ENCODE measurements around the gene AKR1C4.
"Not testable (repeated sequence)": the region's sequence is repeated elsewhere in the genome, so short reads cannot be mapped to it uniquely, and the experiment has no call there.

AKR1C4 gene

DNA sequence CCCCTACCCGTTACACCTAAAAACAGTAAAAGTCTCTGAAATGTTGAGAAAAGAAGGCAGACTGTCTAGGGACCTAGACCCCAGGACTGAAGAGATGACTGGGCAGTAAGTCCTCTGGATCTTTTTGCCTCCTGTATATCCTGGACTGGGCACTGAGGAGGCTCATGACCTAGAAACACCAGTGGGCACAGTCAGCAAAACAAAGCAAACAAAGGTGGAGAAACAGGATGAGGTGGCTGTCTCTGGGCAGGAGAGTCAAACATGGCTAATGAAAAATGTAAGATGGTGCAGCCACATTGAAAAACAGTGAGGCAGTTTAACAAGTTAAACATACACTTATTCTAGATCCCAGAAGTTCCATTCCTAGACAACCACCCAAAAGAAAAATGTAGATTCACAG, 45.9 kb downstream of the AKR1C4 start:
- no peak overlapping the region for H3K27ac ChIP-seq (ENCODE audit: low read depth, low read length)
- H3K4me1 ChIP-seq (ENCODE audit: control insufficient read depth, insufficient read depth, low read length, unreplicated experiment) = no peaks in the 10 kb centered on the region
- H3K4me3 ChIP-seq (ENCODE audit: low read depth, low read length) = no peak overlapping the region
- H3K79me2 ChIP-seq (ENCODE audit: control insufficient read depth, insufficient read depth, low read length, unreplicated experiment) = no peaks in the 10 kb centered on the region
- H3K36me3 ChIP-seq (ENCODE audit: insufficient read depth, low read length) = no peaks in the 10 kb centered on the region
- no peak overlapping the region for H2AFZ ChIP-seq (ENCODE audit: low read length, unreplicated experiment)
- peaks cover 33% of the 10 kb centered on the region for H3K27me3 ChIP-seq (ENCODE audit: insufficient read depth, low read length)

DNA sequence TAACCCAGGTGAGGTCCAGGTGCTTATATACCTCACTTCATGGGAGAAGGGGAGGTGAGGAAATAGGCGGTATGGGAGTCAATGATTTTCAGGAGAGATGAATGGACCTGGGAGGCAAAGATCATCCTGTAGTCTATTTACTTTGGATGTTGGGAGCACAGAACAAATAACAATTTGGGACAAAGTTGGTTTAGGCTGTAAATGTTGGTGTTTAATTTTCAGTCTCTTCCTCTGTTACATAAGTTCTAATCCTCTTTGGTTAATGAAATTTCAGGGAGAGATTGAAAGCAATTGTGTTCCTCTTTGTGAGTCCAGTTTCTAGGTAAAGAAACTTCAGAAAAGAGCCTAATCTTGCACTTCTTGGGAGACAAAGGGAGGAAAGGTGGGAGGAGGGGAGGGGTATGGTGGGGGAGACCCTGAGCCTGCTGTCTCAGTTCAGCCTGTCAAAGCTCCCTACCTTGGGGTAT, 46.9 kb downstream of the AKR1C4 start:
- Histone ChIP-seq H3K4me1 (ENCODE audit: control insufficient read depth, insufficient read depth, low read length, unreplicated experiment) (no peaks in the 10 kb centered on the region), H3K36me3 (ENCODE audit: insufficient read depth, low read length) (no peaks in the 10 kb centered on the region), H3K27me3 (ENCODE audit: insufficient read depth, low read length) (peaks cover 33% of the 10 kb centered on the region), H3K79me2 (ENCODE audit: control insufficient read depth, insufficient read depth, low read length, unreplicated experiment) (no peaks in the 10 kb centered on the region), H3K27ac (ENCODE audit: low read depth, low read length) (no peak overlapping the region), H2AFZ (ENCODE audit: low read length, unreplicated experiment) (no peak overlapping the region), H3K4me3 (ENCODE audit: low read depth, low read length) (no peak overlapping the region)

DNA sequence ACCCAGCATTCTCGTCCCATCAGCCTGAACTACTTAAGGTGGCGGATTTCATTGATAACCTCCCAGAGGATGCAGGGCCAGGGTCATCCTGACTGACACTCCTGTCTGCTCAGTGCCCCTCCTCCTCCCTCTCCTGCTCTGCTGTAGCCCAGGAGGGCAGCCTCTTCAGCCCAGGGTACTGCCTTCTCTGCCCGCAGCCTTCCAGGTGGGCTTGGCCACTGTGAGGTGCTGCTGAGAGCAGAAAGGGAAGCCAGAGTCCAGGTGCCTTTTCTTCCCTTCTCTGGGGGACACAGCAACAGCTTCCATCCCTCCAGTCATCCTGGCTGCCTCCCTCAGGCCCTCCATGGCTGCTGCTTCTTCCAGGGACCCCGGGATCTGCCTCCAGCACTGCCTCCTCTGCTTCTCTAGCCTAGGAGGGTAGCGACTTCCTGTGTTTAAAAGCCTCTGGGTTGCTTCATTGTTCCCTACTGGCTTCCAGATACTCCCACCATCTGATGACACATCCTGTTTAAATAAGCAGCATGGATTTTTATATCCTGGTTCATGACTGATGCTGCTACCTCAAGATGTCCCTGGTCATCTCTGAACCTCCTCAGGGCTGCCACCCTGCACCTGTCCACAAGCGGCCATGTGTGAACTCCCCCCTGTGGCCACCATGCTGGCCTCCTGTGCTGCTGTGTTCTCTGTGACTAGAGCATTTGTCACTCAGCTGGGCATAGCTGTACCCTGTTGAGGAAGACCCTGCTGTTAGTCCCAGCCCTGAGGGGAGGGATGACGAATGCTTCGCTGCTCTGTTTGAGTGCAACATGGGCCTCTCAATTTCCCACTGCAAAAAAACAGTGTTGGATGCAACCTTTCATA, 55.8 kb downstream of the AKR1C4 start:
- no peak overlapping the region for H2AFZ ChIP-seq (ENCODE audit: low read length, unreplicated experiment)
- H3K27ac ChIP-seq (ENCODE audit: low read depth, low read length) = no peak overlapping the region
- no peaks in the 10 kb centered on the region for H3K79me2 ChIP-seq (ENCODE audit: control insufficient read depth, insufficient read depth, low read length, unreplicated experiment)
- no peak overlapping the region for H3K4me3 ChIP-seq (ENCODE audit: low read depth, low read length)
- no peaks in the 10 kb centered on the region for H3K4me1 ChIP-seq (ENCODE audit: control insufficient read depth, insufficient read depth, low read length, unreplicated experiment)
- H3K36me3 ChIP-seq (ENCODE audit: insufficient read depth, low read length) = no peaks in the 10 kb centered on the region
- H3K27me3 ChIP-seq (ENCODE audit: insufficient read depth, low read length) = peaks cover 8% of the 10 kb centered on the region; the same call in 1 of the 2 replicates

DNA sequence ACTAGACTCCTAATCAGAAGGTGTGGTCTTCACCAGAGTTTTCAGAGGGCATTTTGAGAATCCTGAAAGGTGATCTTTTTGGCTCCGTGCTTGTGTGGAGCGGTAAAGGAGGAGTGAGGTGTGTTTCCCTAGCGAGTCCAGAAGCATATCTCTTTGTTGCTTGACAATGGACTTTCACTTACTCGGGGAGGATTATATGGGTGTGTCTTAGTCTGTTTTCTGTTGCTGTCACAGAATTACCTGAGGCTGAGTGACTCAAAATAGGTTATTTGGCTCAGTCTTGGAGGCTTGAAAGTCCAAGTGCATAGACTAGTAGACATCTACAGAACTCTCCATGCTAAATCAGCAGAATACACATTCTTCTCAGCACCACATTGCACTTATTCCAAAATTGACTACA, 57.9 kb downstream of the AKR1C4 start:
- no peaks in the 10 kb centered on the region for H3K79me2 ChIP-seq (ENCODE audit: control insufficient read depth, insufficient read depth, low read length, unreplicated experiment)
- no peaks in the 10 kb centered on the region for H3K4me1 ChIP-seq (ENCODE audit: control insufficient read depth, insufficient read depth, low read length, unreplicated experiment)
- peaks cover 20% of the 10 kb centered on the region; the same call in 1 of the 2 replicates for H3K27me3 ChIP-seq (ENCODE audit: insufficient read depth, low read length)
- no peaks in the 10 kb centered on the region for H3K36me3 ChIP-seq (ENCODE audit: insufficient read depth, low read length)
- H2AFZ ChIP-seq (ENCODE audit: low read length, unreplicated experiment) = no peak overlapping the region
- no peak overlapping the region for H3K27ac ChIP-seq (ENCODE audit: low read depth, low read length)
- no peak overlapping the region for H3K4me3 ChIP-seq (ENCODE audit: low read depth, low read length)

DNA sequence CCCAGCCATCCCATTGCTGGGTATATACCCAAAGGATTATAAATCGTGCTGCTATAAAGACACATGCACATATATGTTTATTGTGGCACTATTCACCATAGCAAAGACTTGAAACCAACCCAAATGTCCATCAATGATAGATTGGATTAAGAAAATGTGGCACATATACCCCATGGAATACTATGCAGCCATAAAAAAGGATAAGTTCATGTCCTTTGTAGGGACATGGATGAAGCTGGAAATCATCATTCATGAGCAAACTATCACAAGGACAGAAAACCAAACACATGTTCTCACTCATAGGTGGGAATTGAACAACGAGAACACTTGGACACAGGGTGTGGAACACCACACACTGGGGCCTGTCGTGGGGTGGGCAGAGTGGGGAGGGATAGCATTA, 61.1 kb downstream of the AKR1C4 start:
- not testable (repeated sequence) for H2AFZ ChIP-seq (ENCODE audit: low read length, unreplicated experiment); H3K36me3 ChIP-seq (ENCODE audit: insufficient read depth, low read length); H3K4me3 ChIP-seq (ENCODE audit: low read depth, low read length); H3K27ac ChIP-seq (ENCODE audit: low read depth, low read length); H3K4me1 ChIP-seq (ENCODE audit: control insufficient read depth, insufficient read depth, low read length, unreplicated experiment); H3K79me2 ChIP-seq (ENCODE audit: control insufficient read depth, insufficient read depth, low read length, unreplicated experiment)
- peaks cover 31% of the 10 kb centered on the region; the same call in 1 of the 2 replicates for H3K27me3 ChIP-seq (ENCODE audit: insufficient read depth, low read length)

DNA sequence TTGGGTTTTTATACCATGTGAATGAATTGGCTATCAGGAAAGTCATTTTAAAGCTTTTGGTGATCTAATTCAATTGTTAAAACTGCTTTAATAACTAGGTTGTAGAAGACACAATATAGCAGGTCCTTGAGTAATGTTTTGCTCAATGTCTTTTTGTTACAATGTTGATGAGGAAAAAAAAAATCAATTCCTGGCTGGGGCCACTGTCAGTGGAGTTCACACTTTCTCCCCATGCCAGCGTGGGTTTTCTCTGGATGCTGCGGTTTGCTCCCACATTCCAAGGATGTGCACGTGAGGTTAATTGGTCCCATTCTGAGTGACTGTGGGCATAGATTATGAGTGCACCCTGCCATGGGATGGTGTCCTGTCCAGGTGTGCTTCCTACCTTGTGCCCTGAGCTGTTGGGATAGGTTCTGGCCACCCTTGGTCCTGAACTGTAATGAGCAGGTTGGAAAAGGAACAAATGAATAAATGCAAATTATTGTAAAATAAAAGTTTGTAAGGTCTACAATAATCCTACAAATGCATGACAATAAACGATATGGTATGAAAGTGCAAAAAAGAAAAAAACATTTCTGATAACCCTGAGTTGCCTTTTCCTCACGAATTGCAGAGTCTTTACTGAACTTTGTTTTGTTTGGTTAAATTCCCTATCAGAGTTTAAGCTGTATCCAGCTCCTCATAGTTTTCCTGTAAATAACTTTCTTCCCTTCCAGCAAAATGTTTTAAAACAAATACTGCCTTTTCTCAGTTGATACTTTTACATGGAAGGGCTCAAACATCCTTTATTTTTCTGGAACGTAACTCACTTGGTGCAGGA, 62.7 kb downstream of the AKR1C4 start:
- Histone ChIP-seq H3K4me1 (ENCODE audit: control insufficient read depth, insufficient read depth, low read length, unreplicated experiment) (no peaks in the 10 kb centered on the region), H3K79me2 (ENCODE audit: control insufficient read depth, insufficient read depth, low read length, unreplicated experiment) (no peaks in the 10 kb centered on the region), H3K27ac (ENCODE audit: low read depth, low read length) (no peak overlapping the region), H3K36me3 (ENCODE audit: insufficient read depth, low read length) (no peaks in the 10 kb centered on the region), H3K27me3 (ENCODE audit: insufficient read depth, low read length) (peaks cover 30% of the 10 kb centered on the region; the same call in 1 of the 2 replicates), H3K4me3 (ENCODE audit: low read depth, low read length) (no peak overlapping the region), H2AFZ (ENCODE audit: low read length, unreplicated experiment) (no peak overlapping the region)

DNA sequence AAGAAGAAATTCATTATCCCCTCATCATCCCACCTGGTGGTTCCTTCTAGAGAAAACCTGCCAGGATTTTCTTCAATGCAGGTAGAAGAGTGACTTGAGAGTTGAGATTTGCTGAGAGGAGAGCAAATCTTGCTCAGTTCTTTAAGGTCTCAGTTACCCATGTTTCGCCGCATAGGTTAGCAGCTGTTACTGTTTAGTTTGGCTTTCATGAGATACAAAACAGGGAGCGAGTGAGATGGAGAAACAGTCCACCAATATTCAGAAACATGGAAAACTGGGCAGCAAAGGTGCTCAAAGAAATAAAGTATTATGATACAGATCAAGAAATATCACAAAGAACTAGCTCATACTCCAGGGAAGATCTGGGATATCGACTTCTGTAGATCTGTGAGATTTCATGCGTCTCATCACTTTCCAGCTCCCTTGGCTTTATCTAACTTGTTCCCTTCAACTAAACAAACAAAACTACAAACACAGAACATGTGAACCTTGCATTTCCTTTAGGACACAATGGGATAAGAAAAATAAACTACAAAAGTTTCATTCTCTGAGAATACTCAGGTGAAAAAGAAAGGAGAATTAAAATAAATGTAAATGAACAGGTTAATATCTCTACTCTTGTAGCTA, 63.4 kb downstream of the AKR1C4 start:
- Histone ChIP-seq H3K79me2 (ENCODE audit: control insufficient read depth, insufficient read depth, low read length, unreplicated experiment) (no peaks in the 10 kb centered on the region), H2AFZ (ENCODE audit: low read length, unreplicated experiment) (no peak overlapping the region), H3K27ac (ENCODE audit: low read depth, low read length) (no peak overlapping the region), H3K4me1 (ENCODE audit: control insufficient read depth, insufficient read depth, low read length, unreplicated experiment) (no peaks in the 10 kb centered on the region), H3K36me3 (ENCODE audit: insufficient read depth, low read length) (no peaks in the 10 kb centered on the region), H3K4me3 (ENCODE audit: low read depth, low read length) (no peak overlapping the region), H3K27me3 (ENCODE audit: insufficient read depth, low read length) (peaks cover 30% of the 10 kb centered on the region; the same call in 1 of the 2 replicates)

DNA sequence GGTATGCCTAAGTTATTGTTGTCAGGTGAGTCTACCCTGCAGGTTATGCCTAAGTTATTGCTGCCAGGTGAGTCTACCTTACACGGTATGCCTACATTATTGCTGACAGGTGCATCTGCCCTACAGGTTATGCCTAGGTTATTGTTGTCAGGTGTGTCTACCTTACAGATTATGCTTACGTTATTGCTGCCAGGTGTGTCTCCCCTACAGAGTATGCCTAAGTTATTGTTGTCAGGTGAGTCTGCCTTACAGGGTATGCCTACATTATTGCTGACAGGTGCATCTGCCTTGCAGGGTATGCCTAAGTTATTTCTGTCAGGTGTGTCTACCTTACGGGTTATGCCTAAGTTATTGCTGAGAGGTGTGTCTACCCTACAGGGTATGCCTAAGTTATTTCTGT, 64.2 kb downstream of the AKR1C4 start:
- Histone ChIP-seq H2AFZ (ENCODE audit: low read length, unreplicated experiment) (no peak overlapping the region), H3K4me3 (ENCODE audit: low read depth, low read length) (no peak overlapping the region), H3K27me3 (ENCODE audit: insufficient read depth, low read length) (peaks cover 30% of the 10 kb centered on the region; the same call in 1 of the 2 replicates), H3K27ac (ENCODE audit: low read depth, low read length) (no peak overlapping the region), H3K4me1 (ENCODE audit: control insufficient read depth, insufficient read depth, low read length, unreplicated experiment) (no peaks in the 10 kb centered on the region), H3K79me2 (ENCODE audit: control insufficient read depth, insufficient read depth, low read length, unreplicated experiment) (no peaks in the 10 kb centered on the region), H3K36me3 (ENCODE audit: insufficient read depth, low read length) (no peaks in the 10 kb centered on the region)

DNA sequence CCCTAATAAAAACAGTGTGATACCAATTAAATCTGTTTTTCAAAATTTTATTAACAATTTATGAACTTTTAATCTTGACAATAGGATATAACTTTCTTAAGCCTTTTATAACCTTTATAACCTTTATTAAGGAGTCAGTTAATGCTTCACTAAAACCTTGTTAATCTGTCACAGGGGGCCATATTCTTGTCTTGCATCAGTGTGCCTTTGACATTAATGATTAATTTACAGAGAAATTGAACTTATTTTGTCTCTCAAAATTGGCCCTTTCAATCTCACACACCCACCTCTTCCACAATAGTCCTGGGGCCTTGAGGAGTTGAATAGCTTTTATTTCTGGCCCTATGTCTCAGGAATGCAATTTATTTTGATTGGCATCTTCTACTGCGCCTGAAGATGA, 68.5 kb downstream of the AKR1C4 start:
- H3K4me3 ChIP-seq (ENCODE audit: low read depth, low read length) = no peak overlapping the region
- H2AFZ ChIP-seq (ENCODE audit: low read length, unreplicated experiment) = no peak overlapping the region
- H3K36me3 ChIP-seq (ENCODE audit: insufficient read depth, low read length) = no peaks in the 10 kb centered on the region
- H3K4me1 ChIP-seq (ENCODE audit: control insufficient read depth, insufficient read depth, low read length, unreplicated experiment) = no peaks in the 10 kb centered on the region
- no peaks in the 10 kb centered on the region for H3K79me2 ChIP-seq (ENCODE audit: control insufficient read depth, insufficient read depth, low read length, unreplicated experiment)
- H3K27ac ChIP-seq (ENCODE audit: low read depth, low read length) = no peak overlapping the region
- peaks cover 12% of the 10 kb centered on the region; the same call in 1 of the 2 replicates for H3K27me3 ChIP-seq (ENCODE audit: insufficient read depth, low read length)

DNA sequence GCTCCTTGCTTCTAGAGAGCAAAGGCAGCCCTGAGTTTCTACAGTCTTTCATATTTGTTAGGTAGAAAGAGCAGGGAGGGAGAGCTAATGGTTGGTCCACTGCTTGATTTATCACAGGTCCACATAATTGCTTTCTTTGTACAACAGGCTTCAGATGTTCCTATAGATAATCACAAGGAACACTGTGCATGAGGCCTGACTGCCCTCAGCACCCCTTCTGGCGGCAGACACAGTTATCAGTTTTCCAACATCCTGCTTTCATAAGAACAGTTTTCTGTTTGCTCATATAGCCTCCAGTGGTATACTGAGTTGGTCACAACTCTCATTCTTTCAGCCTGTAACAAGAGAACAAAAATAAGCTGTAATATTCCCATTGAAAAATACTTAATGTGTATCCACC, 69.7 kb downstream of the AKR1C4 start:
- Histone ChIP-seq H3K27me3 (ENCODE audit: insufficient read depth, low read length) (peaks cover 7% of the 10 kb centered on the region; the same call in 1 of the 2 replicates), H3K27ac (ENCODE audit: low read depth, low read length) (no peak overlapping the region), H2AFZ (ENCODE audit: low read length, unreplicated experiment) (no peak overlapping the region), H3K36me3 (ENCODE audit: insufficient read depth, low read length) (no peaks in the 10 kb centered on the region), H3K79me2 (ENCODE audit: control insufficient read depth, insufficient read depth, low read length, unreplicated experiment) (no peaks in the 10 kb centered on the region), H3K4me3 (ENCODE audit: low read depth, low read length) (no peak overlapping the region), H3K4me1 (ENCODE audit: control insufficient read depth, insufficient read depth, low read length, unreplicated experiment) (no peaks in the 10 kb centered on the region)

Measured in ACC112 (cell line).